Tibial nerve (tissue), 4 donors: ENCODE results near the gene WDSUB1.

Experiments
- EP300 ChIP-seq, 2 donors: sonication (generic); formaldehyde crosslinking; IDR thresholded peaks; one replicate each; pipeline ENCODE4 v1.6.1; 2017; ENCODE audit warnings: antibody characterized with exemption in 2 of 2, mild to moderate bottlenecking in 1 of 2
- POLR2A ChIP-seq, 2 donors: fragments of 450-650 bp; IDR thresholded peaks; one replicate each; pipeline ENCODE4 v1.6.1; 2017; ENCODE audit warnings: antibody characterized with exemption in 2 of 2, mild to moderate bottlenecking in 2 of 2, moderate library complexity in 2 of 2
- TF ChIP-seq, protein P1 (sequence below), 5 experiments: fragments of 200-600 bp in 3 of 5; fragments of 450-650 bp in 2 of 5; sonication (generic) in 3 of 5; IDR thresholded peaks; one replicate each; pipeline ENCODE4 v1.5.1; 2016 to 2019; ENCODE audit warnings: antibody characterized with exemption in 5 of 5, mild to moderate bottlenecking in 3 of 5, moderate library complexity in 2 of 5

DNA sequence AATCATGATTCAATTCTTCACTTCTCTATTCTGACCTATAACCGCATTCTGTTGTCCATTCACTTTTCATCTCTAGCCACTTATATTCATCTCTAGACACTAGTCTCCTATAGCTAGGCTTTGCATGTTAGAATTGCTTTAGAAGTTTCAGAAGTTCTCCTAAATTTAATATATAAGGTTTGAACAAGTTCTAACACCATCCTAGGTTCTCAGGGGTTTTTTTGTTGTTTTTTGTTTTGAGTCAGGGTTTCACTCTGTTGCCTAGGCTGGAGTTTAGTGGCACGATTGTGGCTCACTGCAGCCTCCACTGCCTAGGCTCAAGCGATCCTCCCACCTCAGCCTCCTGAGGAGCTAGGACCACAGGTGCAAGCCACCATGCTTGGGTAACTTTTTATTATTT, 19.9 kb downstream of the WDSUB1 start:
- TF ChIP-seq POLR2A (IDR thresholded peaks at IDR 0.05) (no peak), EP300 (IDR thresholded peaks at IDR 0.05) (no peak)
- TF ChIP-seq, protein P1, sequence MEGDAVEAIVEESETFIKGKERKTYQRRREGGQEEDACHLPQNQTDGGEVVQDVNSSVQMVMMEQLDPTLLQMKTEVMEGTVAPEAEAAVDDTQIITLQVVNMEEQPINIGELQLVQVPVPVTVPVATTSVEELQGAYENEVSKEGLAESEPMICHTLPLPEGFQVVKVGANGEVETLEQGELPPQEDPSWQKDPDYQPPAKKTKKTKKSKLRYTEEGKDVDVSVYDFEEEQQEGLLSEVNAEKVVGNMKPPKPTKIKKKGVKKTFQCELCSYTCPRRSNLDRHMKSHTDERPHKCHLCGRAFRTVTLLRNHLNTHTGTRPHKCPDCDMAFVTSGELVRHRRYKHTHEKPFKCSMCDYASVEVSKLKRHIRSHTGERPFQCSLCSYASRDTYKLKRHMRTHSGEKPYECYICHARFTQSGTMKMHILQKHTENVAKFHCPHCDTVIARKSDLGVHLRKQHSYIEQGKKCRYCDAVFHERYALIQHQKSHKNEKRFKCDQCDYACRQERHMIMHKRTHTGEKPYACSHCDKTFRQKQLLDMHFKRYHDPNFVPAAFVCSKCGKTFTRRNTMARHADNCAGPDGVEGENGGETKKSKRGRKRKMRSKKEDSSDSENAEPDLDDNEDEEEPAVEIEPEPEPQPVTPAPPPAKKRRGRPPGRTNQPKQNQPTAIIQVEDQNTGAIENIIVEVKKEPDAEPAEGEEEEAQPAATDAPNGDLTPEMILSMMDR (IDR thresholded peaks at IDR 0.05): no peak
